Measurements from ENCODE around the gene MFNG. TPM values are rescaled to one million over a fixed set of nuclear protein-coding genes. Genes with fewer than 3 reads are reported as not detected.
A peak's percentile ranks its signal among the peaks of the same experiment; 100 is the strongest.

MFNG gene
- total RNA-seq, 1 donor from 2014 or later = 2.3 TPM

DNA sequence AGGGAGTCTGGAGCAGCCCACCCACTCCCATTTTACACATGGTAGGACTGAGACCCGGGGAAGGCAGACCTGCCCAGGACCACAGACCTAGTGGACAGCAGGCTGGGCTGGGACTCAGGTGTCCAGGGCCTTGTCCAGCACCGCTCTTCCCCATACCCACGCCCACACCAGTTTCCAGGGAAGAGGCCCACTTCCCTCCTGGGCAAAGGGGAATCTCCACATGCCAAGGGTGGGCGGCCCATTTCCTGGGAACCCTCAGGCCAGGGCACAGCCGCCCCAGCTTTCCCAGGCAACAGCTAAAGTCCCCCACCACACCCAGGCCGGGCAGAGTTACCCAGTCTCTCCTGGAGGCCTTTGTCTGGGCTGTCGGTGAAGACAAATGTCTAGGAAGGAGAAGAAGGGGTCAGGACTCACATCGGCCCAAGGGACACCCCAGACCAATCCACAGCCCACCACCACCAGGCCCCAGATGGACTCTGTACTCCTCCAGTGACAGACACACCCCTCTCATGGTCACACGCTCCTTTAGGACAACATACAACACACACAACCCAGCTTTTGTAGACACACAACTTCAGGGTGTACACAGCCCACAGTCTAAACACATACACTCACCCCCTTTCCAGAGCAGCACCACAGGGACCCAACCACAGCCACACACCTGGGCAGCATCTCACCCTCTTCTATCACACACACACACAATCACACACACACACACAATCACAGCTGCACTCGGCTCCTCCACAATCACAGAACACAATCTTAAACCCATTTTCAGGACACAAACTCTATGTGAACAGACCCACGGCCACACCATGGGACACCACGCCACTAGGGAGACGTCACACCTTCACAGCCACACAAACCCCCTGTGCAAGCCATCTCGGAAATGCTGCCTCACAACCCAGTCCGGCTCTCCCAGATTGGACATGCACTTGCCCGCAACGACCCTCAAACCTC, 5.5 kb downstream of the MFNG start:
- Histone ChIP-seq H3K36me3 (no peaks in the 10 kb centered on the region), H2AFZ (replicated peaks) (no peak overlapping the region), H3K9me3 (ENCODE audit: low read depth) (no peaks in the 10 kb centered on the region), H3K9ac (no peak overlapping the region), H4K20me1 (ENCODE audit: low read depth) (no peaks in the 10 kb centered on the region), H3K27ac (no peak overlapping the region), H3K4me2 (no peak overlapping the region), H3F3A (ENCODE audit: low read depth) (peaks cover 21% of the 10 kb centered on the region), H3K27me3 (no peaks in the 10 kb centered on the region), H3K79me2 (ENCODE audit: low read depth) (no peaks in the 10 kb centered on the region), H3K4me1 (peaks cover 27% of the 10 kb centered on the region), H3K4me3 (no peak overlapping the region)
- TF ChIP-seq CTCF (IDR thresholded peaks at IDR 0.05) = no peak
- TF ChIP-seq EZH2 (IDR thresholded peaks at IDR 0.05) = no peak
- TF ChIP-seq EZH2phosphoT487 (IDR thresholded peaks at IDR 0.05) = no peak
- DNase-seq (ENCODE audit: low spot score) = no peak
- Mint-ChIP-seq H3K36me3 (no peaks in the 10 kb centered on the region), H3K27me3 (ENCODE audit: insufficient read depth, low read depth) (peaks cover 12% of the 10 kb centered on the region), H3K9me3 (no peaks in the 10 kb centered on the region), H3K27ac (peak overlapping the region; percentile 16), H3K4me1 (peaks cover 30% of the 10 kb centered on the region), H3K4me3 (peak overlapping the region; percentile 4)

GRCh38 chr22:37479196-37479595, 7.0 kb downstream of the MFNG start:
- Mint-ChIP-seq H3K27me3 (ENCODE audit: insufficient read depth, low read depth) (peaks cover 10% of the 10 kb centered on the region), H3K36me3 (no peaks in the 10 kb centered on the region), H3K9me3 (no peaks in the 10 kb centered on the region), H3K27ac (no peak overlapping the region), H3K4me3 (no peak overlapping the region), H3K4me1 (peaks cover 20% of the 10 kb centered on the region)
- Histone ChIP-seq H2AFZ (replicated peaks) (no peak overlapping the region), H3K4me1 (peaks cover 14% of the 10 kb centered on the region), H3K9me3 (ENCODE audit: low read depth) (no peaks in the 10 kb centered on the region), H3K27ac (no peak overlapping the region), H4K20me1 (ENCODE audit: low read depth) (no peaks in the 10 kb centered on the region), H3F3A (ENCODE audit: low read depth) (peaks cover 19% of the 10 kb centered on the region), H3K36me3 (no peaks in the 10 kb centered on the region), H3K4me2 (no peak overlapping the region), H3K27me3 (no peaks in the 10 kb centered on the region), H3K9ac (no peak overlapping the region), H3K79me2 (ENCODE audit: low read depth) (no peaks in the 10 kb centered on the region), H3K4me3 (no peak overlapping the region)
- DNase-seq (ENCODE audit: low spot score) = no peak
- no peak for TF ChIP-seq EZH2 (IDR thresholded peaks at IDR 0.05)
- no peak for TF ChIP-seq CTCF (IDR thresholded peaks at IDR 0.05)
- no peak for TF ChIP-seq EZH2phosphoT487 (IDR thresholded peaks at IDR 0.05)

DNA sequence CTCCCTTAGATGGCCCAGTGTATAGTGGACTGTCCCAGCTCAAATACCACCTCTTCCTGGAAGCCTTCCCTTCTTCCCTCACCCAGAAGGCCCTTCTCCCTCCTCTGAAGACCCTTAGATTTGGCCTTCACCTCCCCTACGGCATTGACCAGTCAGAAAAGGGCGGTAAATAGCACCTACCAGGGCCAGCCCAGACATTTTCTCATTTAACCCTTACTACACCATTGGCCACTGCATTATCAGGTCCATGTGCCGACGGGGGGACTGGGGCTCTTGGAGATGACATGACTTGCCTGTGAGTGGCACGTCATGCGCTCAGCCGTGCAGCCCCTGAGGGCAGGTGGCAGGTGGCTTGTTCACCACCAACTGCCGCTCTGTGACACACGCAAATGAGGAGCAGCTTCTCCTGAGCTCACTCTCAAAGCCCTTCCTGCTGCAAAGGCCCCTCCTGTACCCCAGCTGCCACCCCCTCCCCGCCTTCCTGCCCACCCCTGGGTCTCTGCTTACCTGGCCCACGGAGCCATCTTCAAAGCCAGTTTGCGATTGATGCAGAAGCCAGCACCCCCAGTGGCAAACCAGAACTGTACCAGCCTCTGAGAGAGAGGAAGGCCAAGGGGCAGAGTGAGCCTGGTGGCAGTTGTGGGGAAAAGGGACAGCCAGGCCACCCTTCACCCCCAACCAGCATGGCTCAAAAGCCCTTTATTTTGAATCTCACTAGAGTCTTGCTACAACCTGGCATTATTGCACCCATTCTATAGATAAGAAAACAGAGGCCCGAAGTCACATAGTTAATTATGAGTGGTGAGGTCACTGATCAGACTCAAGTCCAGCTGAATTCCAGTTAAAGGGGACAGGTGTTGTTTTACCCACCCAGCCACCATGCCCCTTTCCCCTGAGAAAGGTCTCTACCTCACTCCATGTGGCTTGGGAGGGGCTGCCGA, 9.5 kb downstream of the MFNG start:
- Histone ChIP-seq H3K9me3 (ENCODE audit: low read depth) (no peaks in the 10 kb centered on the region), H3K27me3 (no peaks in the 10 kb centered on the region), H3K9ac (no peak overlapping the region), H3K36me3 (no peaks in the 10 kb centered on the region), H3K4me3 (no peak overlapping the region), H4K20me1 (ENCODE audit: low read depth) (no peaks in the 10 kb centered on the region), H3K4me2 (no peak overlapping the region), H3F3A (ENCODE audit: low read depth) (peaks cover 3% of the 10 kb centered on the region), H2AFZ (replicated peaks) (no peak overlapping the region), H3K27ac (no peak overlapping the region), H3K79me2 (ENCODE audit: low read depth) (no peaks in the 10 kb centered on the region), H3K4me1 (no peaks in the 10 kb centered on the region)
- H3K9me3 Mint-ChIP-seq = no peaks in the 10 kb centered on the region
- TF ChIP-seq EZH2phosphoT487 (IDR thresholded peaks at IDR 0.05) = no peak
- no peak for TF ChIP-seq CTCF (IDR thresholded peaks at IDR 0.05)
- TF ChIP-seq EZH2 (IDR thresholded peaks at IDR 0.05) = no peak
- no peaks in the 10 kb centered on the region for H3K36me3 Mint-ChIP-seq
- H3K27ac Mint-ChIP-seq = no peak overlapping the region
- DNase-seq (ENCODE audit: low spot score) = no peak
- H3K27me3 Mint-ChIP-seq (ENCODE audit: insufficient read depth, low read depth) = peaks cover 16% of the 10 kb centered on the region
- H3K4me3 Mint-ChIP-seq = no peak overlapping the region
- no peaks in the 10 kb centered on the region for H3K4me1 Mint-ChIP-seq

Measured in neural progenitor cell (in vitro differentiated cells).